GM18868 (cell line): ENCODE results near the gene ACP5.

Experiments used
- ATAC-seq: cut with Tn5 transposase; IDR thresholded peaks from one replicate; pipeline ENCODE4 v1.9.1; 2021; ENCODE audit warnings: mild to moderate bottlenecking, moderate library complexity; ENCODE audit not compliant: unreplicated experiment

Gene ACP5

DNA sequence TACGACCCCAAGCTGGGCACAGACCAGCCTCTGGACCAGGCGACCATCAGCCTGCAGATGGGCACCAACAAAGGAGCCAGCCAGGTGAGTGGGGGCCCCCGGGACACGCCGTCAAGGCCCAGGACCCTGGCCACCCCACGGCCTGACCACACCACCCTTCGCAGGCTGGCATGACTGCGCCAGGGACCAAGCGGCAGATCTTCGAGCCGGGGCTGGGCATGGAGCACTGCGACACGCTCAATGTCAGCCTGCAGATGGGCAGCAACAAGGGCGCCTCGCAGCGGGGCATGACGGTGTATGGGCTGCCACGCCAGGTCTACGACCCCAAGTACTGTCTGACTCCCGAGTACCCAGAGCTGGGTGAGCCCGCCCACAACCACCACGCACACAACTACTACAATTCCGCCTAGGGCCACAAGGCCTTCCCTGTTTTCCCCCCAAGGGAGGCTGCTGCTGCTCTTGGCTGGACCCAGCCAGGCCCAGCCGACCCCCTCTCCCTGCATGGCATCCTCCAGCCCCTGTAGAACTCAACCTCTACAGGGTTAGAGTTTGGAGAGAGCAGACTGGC, 28.0 kb downstream of the ACP5 start:
- ATAC-seq = no peak

- no peak for ATAC-seq
Observed at GRCh38 chr19:11547929-11548700, 29.3 kb downstream of the ACP5 start.

DNA sequence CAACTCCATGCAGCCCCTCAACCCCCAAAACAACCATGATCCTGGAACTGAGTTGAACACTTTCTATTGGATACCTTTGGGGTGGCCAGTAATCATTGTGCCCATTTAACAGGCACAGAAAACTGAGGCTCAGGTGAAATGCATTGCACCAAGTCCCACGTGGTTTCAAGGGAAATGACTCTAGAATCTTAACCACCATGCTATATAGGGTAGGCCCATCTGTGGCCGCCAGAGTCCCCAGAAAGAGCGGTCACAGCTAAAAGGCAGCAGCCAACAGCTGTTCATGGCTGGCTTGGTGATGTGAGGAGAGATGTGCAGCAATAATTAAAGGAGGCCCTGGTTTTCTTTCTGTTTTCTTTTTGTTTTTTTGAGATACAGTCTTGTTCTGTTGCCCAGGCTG, 36.2 kb downstream of the ACP5 start:
- ATAC-seq = no peak

GRCh38 chr19:11540645-11541044, 36.8 kb downstream of the ACP5 start:
- ATAC-seq = no peak

- no peak for ATAC-seq
Observed at GRCh38 chr19:11539495-11540365, 37.7 kb downstream of the ACP5 start.

GRCh38 chr19:11538232-11539036, 39.0 kb downstream of the ACP5 start, which contains the start of gene CNN1:
TSS of gene CNN1 (plus strand) at chr19:11538851. CDS start at chr19:11538928, 77 bp downstream.
- ATAC-seq = no peak

DNA sequence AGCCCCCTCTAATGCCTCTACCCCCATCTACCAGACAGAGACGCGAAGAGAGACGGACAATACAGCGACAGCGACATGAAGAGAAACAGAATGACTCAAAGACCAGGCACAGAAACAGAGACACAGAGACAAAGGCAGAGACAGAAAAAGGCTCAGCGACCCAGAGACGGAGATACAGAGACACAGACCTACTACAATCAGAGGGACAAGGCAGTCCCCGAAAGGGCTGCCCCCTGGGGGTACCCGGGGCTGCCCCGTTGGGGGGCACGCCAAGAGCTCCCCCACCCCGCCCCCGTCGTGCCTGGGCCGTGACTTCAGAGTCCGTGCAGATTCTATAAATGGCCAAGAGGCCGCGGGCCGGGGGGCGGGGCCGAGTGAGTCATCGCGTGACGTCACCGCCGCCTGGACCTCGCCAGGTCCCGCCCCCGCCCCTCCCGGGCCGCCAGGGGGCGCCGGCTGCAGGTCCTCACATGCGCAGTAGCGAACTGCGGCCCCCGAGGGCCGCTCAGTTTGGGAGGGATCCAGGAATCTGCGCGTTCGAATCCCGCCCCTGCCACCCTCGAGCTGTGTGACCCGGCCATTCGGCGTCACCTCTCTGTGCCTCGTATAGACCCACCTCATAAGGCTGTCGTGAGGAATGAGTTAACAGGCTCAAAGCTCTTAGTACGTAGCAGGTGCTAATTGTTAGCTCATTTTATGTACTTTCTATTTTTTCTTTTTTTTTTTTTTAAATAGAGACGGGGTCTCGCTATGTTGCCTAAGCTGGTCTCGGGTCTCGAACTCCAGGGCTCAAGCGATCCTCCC, 41.5 kb downstream of the ACP5 start:
- no peak for ATAC-seq

DNA sequence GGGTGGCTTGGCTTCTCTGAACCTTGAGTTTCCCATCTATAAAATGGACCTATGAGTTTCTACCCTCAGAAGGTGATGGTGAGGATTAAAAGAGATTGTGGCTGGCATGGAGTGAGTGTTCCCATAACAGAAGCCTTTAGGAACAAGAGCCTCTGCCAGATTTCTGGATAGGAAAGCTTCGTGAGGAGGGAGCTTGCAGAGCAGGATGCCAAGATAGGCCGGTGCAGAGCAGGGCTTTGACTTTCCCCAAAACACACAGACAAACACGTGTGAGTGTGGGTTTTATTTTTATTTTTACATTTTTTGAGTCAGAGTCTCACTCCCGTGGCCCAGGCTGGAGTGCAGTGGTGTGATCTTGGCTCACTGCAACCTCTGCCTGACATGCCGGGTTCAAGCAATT, 42.5 kb downstream of the ACP5 start:
- no peak for ATAC-seq

DNA sequence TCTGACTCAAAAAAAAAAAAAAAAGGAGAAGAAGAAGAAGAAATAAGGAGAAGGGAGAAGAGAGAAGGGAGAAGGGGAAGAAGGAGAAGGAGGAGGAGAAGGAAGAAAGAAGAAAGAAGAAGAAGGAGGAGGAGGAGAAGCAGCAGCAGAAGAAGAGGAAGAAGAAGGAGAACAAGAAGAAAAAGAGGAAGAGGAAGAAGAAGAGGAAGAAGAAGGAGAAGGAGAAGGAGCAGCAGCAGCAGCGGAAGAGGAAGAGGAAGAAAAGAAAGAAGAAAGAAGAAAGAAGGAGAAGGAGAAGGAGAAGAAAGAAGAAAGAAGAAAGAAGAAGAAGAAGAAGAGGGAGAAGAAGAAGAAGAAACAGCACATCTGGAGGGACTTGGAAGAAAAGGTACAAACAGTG, 42.9 kb downstream of the ACP5 start:
- ATAC-seq = no peak

- ATAC-seq = no peak
Observed at GRCh38 chr19:11530432-11530831, 47.0 kb downstream of the ACP5 start.

- ATAC-seq = peak; percentile 94
Observed at GRCh38 chr19:11528551-11529341, 48.7 kb downstream of the ACP5 start, which contains the start of gene ECSIT. TSS of gene ECSIT (minus strand) at chr19:11529134. CDS start at chr19:11519170, 9,964 bp downstream.
